ENCODE data around the gene DCAF8L1.
"Not testable (repeated sequence)": the region's sequence is repeated elsewhere in the genome, so short reads cannot be mapped to it uniquely, and the experiment has no call there.

The DCAF8L1 gene

GRCh38 chrX:27965348-27965747 is 15.9 kb downstream of the DCAF8L1 start:
- not testable (repeated sequence) for H3K36me3 Mint-ChIP-seq (ENCODE audit: low read depth); H3K4me1 Mint-ChIP-seq (ENCODE audit: low read depth); H3K9me3 Mint-ChIP-seq; H3K27ac Mint-ChIP-seq; H3K27me3 Mint-ChIP-seq; H3K4me3 Mint-ChIP-seq

GRCh38 chrX:27964432-27964831 is 16.8 kb downstream of the DCAF8L1 start:
- Mint-ChIP-seq H3K27ac (no peak overlapping the region), H3K9me3 (peaks cover 3% of the 10 kb centered on the region), H3K4me3 (no peak overlapping the region), H3K36me3 (ENCODE audit: low read depth) (no peaks in the 10 kb centered on the region), H3K27me3 (no peaks in the 10 kb centered on the region), H3K4me1 (ENCODE audit: low read depth) (no peaks in the 10 kb centered on the region)

- not testable (repeated sequence) for H3K9me3 Mint-ChIP-seq; H3K4me1 Mint-ChIP-seq (ENCODE audit: low read depth); H3K27me3 Mint-ChIP-seq; H3K27ac Mint-ChIP-seq; H3K36me3 Mint-ChIP-seq (ENCODE audit: low read depth); H3K4me3 Mint-ChIP-seq
Measured at GRCh38 chrX:27960410-27960809, 20.8 kb downstream of the DCAF8L1 start.

- Mint-ChIP-seq H3K27me3 (no peaks in the 10 kb centered on the region), H3K4me1 (ENCODE audit: low read depth) (no peaks in the 10 kb centered on the region), H3K36me3 (ENCODE audit: low read depth) (no peaks in the 10 kb centered on the region)
Measured at GRCh38 chrX:27953171-27953570, 28.1 kb downstream of the DCAF8L1 start.

GRCh38 chrX:27933361-27933760 is 47.9 kb downstream of the DCAF8L1 start:
- H3K27ac Mint-ChIP-seq, result no peak overlapping the region
- no peaks in the 10 kb centered on the region for H3K27me3 Mint-ChIP-seq
- no peak overlapping the region for H3K4me3 Mint-ChIP-seq

More at GRCh38 chrX:27953171-27953570, 28.1 kb downstream of the DCAF8L1 start:
- H3K27ac Mint-ChIP-seq, result no peak overlapping the region
- H3K4me3 Mint-ChIP-seq, result no peak overlapping the region
- H3K9me3 Mint-ChIP-seq, result no peaks in the 10 kb centered on the region

More at GRCh38 chrX:27933361-27933760, 47.9 kb downstream of the DCAF8L1 start:
- no peaks in the 10 kb centered on the region for H3K36me3 Mint-ChIP-seq (ENCODE audit: low read depth)
- H3K4me1 Mint-ChIP-seq (ENCODE audit: low read depth), result no peaks in the 10 kb centered on the region
- H3K9me3 Mint-ChIP-seq, result no peaks in the 10 kb centered on the region

Measured in stimulated activated naive CD8-positive, alpha-beta T cell treated with anti-CD3 and anti-CD28 coated beads, Interleukin-15, Interleukin-2, amounts not matched to agents 100 ng/mL and 50 ng/mL, for 24 hours (primary cell).